Stimulated activated memory B cell treated with anti-CD40 and anti-IgM and Interleukin-4, amounts not matched to agents 10 μg/mL and 1 μg/mL and 100 μg/mL, for 72 hours (primary cell): ENCODE measurements around the gene STON2.

Experiments used
- ATAC-seq: fragments of 150-1000 bp; cut with Tn5 transposase; 2 replicates; pipeline ENCODE4 v1.10.0; 2021
- H3K27ac Mint-ChIP-seq: one replicate; pipeline ENCODE4 v1.8.0; 2022; ENCODE audit warnings: mild to moderate bottlenecking, mixed read lengths
- H3K27me3 Mint-ChIP-seq: one replicate; pipeline ENCODE4 v1.8.0; 2022; ENCODE audit warnings: mixed read lengths
- H3K36me3 Mint-ChIP-seq: one replicate; pipeline ENCODE4 v1.8.0; 2022; ENCODE audit warnings: mixed read lengths
- H3K4me1 Mint-ChIP-seq: one replicate; pipeline ENCODE4 v1.8.0; 2022; ENCODE audit warnings: mixed read lengths
- H3K4me3 Mint-ChIP-seq: one replicate; pipeline ENCODE4 v1.8.0; 2022; ENCODE audit warnings: mild to moderate bottlenecking, moderate library complexity, mixed read lengths
- H3K9me3 Mint-ChIP-seq: one replicate; pipeline ENCODE4 v1.8.0; 2022; ENCODE audit warnings: mixed read lengths

Gene STON2

DNA sequence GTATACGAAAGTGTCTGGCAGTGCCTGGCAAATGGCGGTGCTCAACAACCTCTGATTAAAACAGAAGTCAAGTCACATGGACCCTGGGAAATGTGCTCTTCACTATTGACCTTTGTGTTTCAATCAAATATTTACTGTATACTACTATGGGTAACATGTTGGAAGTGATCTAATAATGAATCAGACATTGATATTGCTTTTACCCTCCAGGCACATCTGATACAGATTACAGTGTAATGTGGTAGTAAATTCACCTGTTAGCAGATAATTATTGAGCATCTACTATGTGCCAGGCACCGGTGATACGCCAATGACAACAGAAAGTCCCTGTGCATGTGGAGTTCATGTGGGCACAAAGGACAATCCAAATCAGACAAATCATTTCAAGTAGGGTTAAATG, 63.1 kb downstream of the STON2 start:
- peaks cover 27% of the 10 kb centered on the region for H3K27me3 Mint-ChIP-seq
- no peaks in the 10 kb centered on the region for H3K4me1 Mint-ChIP-seq
- H3K27ac Mint-ChIP-seq: no peak overlapping the region
- no peak overlapping the region for H3K4me3 Mint-ChIP-seq
- no peaks in the 10 kb centered on the region for H3K36me3 Mint-ChIP-seq
- no peak for ATAC-seq
- H3K9me3 Mint-ChIP-seq: no peaks in the 10 kb centered on the region

DNA sequence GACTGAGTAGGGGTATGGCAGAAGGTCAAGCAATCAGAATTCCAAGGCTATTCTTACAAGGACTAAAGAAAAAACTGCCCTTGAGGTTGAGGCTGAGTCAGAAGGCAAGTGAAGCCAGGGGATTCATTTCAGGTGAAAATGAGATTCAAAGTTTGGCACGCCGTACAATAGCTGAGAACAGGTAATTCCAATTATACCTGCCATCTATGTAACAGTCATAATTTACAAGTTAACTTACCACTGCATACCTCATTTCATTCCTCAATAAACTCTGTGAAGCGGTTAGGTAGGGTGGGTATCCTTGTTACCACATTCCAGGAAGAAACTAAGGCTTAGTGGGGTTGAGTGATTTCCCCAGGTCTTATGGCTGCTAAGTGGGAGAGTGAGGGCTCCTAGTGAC, 64.1 kb downstream of the STON2 start:
- H3K9me3 Mint-ChIP-seq: no peaks in the 10 kb centered on the region
- H3K4me3 Mint-ChIP-seq: no peak overlapping the region
- H3K36me3 Mint-ChIP-seq: no peaks in the 10 kb centered on the region
- H3K4me1 Mint-ChIP-seq: no peaks in the 10 kb centered on the region
- no peak for ATAC-seq
- no peak overlapping the region for H3K27ac Mint-ChIP-seq
- H3K27me3 Mint-ChIP-seq: peaks cover 26% of the 10 kb centered on the region

DNA sequence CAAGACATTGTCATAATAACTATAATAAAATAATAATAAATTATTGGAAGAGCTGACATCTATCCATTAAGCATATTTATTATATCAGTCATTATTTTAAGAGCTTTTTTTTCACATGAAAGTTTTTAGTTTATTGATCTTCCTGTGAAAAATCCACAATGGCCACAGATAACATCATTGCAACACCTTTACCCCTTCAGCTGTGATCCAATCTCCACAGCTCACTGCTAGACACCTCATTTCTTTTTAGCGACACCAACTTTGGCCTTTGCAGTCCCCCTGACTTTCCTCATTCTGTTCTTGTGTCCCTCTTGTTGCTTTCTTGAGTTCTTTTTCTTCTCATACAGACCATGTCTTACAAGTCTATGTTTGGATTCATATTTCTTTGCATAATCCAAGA, 67.4 kb downstream of the STON2 start:
- ATAC-seq: no peak
- Mint-ChIP-seq H3K36me3 (no peaks in the 10 kb centered on the region), H3K27me3 (peaks cover 26% of the 10 kb centered on the region), H3K27ac (no peak overlapping the region), H3K4me3 (no peak overlapping the region), H3K9me3 (no peaks in the 10 kb centered on the region), H3K4me1 (no peaks in the 10 kb centered on the region)

DNA sequence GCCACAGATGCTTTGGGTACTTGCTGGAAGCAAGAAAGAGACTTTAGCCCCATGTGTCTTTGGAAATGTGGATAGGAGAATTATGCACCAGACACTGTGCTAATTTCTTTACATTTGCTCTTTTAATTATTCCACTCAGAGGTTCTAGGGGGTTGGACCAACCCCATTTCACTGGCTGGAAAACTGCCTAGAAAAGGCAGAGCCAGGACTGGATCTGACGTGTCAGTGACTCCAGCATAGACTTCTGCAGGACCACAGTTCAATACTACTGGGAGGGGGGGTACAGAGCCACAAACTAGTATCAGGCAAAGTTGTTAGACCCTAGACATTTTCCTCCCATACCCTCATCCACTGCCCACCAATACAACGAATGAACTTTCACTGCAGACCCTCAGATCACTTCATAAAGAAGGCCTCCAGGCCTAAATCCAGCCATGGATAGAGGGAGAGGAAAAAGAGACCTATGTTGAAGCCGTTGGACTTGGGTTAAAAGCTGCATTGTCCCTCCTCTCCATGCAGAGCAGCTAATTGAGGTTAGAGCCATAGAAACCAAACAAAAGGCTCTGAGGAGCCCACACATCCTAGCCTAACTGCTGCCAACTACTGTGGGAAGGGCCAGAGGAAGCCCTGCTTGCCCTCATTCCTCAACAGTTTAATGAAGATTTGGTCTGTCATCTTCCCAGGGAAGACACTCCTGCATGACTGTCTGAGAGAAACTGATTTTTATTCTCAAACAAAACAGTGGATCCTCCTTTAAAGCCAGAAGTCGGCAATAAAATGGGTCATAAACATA, 68.7 kb downstream of the STON2 start:
- H3K27me3 Mint-ChIP-seq: peaks cover 17% of the 10 kb centered on the region
- no peak for ATAC-seq
- H3K4me1 Mint-ChIP-seq: no peaks in the 10 kb centered on the region
- H3K36me3 Mint-ChIP-seq: no peaks in the 10 kb centered on the region
- no peaks in the 10 kb centered on the region for H3K9me3 Mint-ChIP-seq
- H3K4me3 Mint-ChIP-seq: no peak overlapping the region
- H3K27ac Mint-ChIP-seq: no peak overlapping the region

DNA sequence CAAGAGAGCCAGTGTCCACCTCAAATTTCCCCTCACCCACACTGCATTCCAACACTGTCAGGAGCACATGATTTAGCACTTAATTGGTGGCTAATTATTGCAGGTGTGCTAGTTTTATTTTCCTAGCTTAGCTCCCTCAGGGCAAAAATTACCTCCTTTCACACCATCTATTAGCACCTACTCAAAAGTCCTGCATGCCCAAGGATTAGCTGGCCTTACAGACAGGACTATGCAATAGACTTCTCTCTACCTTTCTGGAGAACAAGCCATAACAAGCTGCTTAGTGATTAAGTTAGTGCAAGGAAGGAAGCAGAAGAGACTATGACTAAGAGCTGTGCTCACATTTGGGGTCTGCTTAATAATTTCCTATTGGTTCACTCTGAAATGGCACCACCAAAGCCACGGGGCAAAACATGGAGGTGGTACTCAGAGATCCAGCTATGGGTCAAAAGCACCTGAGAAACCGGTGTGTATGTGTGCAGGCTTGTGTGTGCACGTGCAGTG, 69.5 kb downstream of the STON2 start:
- Mint-ChIP-seq H3K36me3 (no peaks in the 10 kb centered on the region), H3K27ac (no peak overlapping the region), H3K27me3 (peaks cover 17% of the 10 kb centered on the region), H3K4me1 (no peaks in the 10 kb centered on the region), H3K4me3 (no peak overlapping the region), H3K9me3 (no peaks in the 10 kb centered on the region)
- ATAC-seq: no peak

DNA sequence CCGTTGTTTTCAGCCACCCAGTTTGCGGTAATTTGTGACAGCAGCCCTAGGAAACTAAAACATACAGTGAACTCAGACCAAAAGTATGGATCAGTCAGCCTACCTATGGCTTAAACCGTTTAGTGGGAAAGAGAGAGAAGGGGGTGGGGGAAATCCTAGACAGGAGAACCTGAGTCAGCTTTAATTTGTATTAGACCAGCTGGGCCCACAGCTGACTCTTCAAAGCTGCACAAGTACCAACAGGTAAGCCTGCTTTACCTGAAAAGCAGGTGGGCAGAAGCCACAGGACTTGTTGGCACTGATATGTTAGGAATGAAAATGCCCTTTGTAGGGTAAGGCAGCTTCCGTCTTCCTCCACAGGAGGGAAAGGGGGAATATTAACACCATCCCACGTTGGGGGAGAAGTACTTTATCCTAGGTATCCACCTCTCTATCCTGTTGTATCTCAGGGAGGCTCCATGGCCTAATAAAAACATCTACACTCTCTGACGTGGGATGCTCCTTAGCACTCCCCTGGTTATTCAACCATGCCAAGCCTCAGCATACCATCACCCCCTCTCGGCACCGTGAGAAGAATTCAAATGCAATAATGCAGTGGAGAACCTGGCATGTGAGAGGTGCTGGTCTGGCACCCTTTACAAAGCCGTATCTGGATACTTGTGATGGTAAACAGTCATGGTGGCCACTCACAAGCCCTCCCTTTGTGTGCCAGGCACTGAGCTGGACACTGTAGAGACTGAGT, 70.3 kb downstream of the STON2 start:
- Mint-ChIP-seq H3K9me3 (no peaks in the 10 kb centered on the region), H3K4me3 (no peak overlapping the region), H3K36me3 (no peaks in the 10 kb centered on the region), H3K27me3 (peaks cover 10% of the 10 kb centered on the region), H3K4me1 (no peaks in the 10 kb centered on the region), H3K27ac (no peak overlapping the region)
- ATAC-seq: no peak

DNA sequence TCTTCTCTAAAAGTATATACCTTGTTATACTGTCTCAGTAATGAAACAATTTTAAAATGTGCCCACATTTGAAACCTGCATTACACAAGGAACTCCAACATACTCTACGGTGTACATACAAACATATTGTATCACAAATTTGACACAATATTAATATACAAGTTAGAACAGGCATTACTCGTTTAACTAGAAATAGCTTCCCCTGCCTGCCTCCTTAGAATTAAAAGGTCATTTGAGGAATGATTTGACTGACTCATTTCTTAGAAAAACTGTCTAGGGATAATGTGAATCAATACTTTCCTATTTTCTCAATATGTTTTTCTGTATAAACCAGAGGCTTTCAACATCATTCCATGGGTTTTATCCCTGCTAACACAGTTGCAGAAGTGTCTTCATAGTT, 73.7 kb downstream of the STON2 start:
- no peak for ATAC-seq
- Mint-ChIP-seq H3K36me3 (no peaks in the 10 kb centered on the region), H3K27me3 (peaks cover 23% of the 10 kb centered on the region), H3K27ac (no peak overlapping the region), H3K4me3 (no peak overlapping the region), H3K9me3 (no peaks in the 10 kb centered on the region), H3K4me1 (no peaks in the 10 kb centered on the region)

DNA sequence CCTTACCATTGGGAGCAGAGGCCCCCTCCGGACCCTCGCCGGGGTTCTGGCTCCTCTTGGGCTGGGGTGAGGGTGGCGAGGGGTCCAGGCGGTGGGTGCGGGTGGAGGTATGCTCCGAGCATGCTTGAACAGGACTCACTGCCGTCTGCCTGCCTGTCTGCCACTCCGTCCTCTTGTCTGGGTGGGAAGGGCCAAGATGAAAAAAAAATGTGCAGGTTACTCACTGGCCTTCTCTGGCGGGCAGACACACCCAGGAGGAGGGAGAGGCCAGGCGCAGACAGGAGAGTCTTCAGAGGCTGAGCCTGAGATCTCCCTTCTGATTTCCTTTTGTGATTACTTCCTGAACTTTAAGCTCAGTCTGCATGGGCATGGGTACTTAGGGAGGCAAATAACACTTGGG, 76.1 kb downstream of the STON2 start:
- no peak overlapping the region for H3K4me3 Mint-ChIP-seq
- H3K9me3 Mint-ChIP-seq: no peaks in the 10 kb centered on the region
- ATAC-seq: no peak
- no peaks in the 10 kb centered on the region for H3K36me3 Mint-ChIP-seq
- peaks cover 23% of the 10 kb centered on the region for H3K27me3 Mint-ChIP-seq
- H3K27ac Mint-ChIP-seq: no peak overlapping the region
- H3K4me1 Mint-ChIP-seq: no peaks in the 10 kb centered on the region

DNA sequence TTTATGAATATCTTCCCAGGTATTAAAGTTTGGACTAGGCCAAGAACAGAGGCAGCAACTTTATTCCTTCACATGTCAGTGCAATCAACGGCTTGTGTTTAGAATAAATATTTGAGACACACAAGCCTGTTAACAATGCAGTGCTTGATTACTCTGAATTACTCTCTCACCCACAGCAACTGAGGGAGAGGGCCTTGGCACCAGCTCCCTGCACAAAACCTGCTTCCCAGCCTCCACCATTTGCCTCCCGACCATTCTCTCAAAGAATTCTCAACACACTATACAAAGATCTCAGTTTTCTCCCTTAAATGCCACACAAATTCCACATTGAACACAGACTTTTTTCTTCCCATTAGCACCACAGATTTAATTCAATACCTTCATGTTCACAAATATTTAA, 77.0 kb downstream of the STON2 start:
- Mint-ChIP-seq H3K4me1 (no peaks in the 10 kb centered on the region), H3K9me3 (no peaks in the 10 kb centered on the region), H3K27ac (no peak overlapping the region), H3K4me3 (no peak overlapping the region), H3K27me3 (peaks cover 23% of the 10 kb centered on the region), H3K36me3 (no peaks in the 10 kb centered on the region)
- ATAC-seq: no peak

DNA sequence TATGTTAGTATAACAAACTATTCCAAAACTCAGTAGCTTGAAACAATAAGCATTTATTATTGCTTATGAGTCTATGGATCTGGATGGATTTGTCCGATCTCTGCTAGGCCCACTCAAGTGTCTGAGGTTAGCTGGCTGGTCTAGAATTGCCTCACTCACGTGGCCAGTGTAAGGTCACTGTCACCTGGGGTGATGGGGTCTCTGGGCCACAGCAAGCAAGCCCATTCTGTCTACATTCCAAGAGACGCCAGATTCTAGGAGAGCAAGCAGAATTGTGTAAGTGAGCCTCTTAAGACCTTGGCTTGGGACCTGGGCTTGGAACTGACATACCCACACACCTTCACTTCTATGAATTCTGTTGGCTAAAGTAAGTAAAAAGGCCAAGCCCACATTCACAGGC, 80.2 kb downstream of the STON2 start:
- no peak for ATAC-seq
- Mint-ChIP-seq H3K9me3 (peaks cover 3% of the 10 kb centered on the region), H3K27me3 (peaks cover 15% of the 10 kb centered on the region), H3K27ac (no peak overlapping the region), H3K4me1 (no peaks in the 10 kb centered on the region), H3K36me3 (no peaks in the 10 kb centered on the region), H3K4me3 (no peak overlapping the region)

DNA sequence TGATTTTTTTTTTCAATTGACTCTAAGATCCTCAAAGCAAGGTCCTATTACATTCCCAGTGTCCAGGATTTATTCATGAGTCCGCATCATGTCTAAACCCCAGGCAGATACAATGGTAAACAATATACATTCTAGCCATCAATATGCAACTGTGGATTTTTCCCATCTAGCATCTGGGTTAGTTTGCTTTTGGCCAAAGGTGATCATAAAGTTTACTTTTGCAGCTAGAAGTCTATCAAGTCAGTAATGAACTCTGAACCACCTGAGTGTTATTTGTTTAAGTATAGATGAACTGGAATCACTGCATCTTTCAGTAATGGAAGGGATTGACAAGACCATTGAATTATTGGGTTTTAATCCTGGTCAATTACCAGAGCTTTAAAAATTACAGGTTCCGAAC, 80.8 kb downstream of the STON2 start:
- ATAC-seq: no peak

DNA sequence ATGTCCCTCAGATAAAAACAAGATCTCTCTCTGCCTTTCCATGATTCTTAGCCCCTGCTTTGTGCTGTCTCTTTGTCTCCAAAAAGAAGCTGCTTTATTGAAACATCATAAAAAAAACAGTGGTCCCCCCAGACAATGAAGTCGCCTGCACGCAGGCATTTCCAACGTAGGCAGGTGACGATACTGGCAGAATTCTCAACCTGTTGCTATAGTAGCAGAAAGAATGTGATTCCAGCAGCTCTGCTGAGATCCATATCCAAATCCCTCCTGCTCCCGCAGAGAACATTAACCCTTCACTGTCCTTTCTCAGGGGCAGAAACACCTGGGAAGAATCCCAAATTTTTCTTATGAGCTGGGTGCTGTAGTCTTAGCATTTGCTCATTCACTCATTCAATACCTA, 84.8 kb downstream of the STON2 start:
- Mint-ChIP-seq H3K36me3 (no peaks in the 10 kb centered on the region), H3K9me3 (peaks cover 3% of the 10 kb centered on the region), H3K4me3 (no peak overlapping the region), H3K4me1 (peaks cover 9% of the 10 kb centered on the region), H3K27me3 (peaks cover 26% of the 10 kb centered on the region), H3K27ac (no peak overlapping the region)
- no peak for ATAC-seq

More for the DNA sequence above, 80.8 kb downstream of the STON2 start:
- H3K9me3 Mint-ChIP-seq: peaks cover 3% of the 10 kb centered on the region
- no peaks in the 10 kb centered on the region for H3K36me3 Mint-ChIP-seq
- no peaks in the 10 kb centered on the region for H3K4me1 Mint-ChIP-seq
- H3K27me3 Mint-ChIP-seq: peaks cover 14% of the 10 kb centered on the region
- no peak overlapping the region for H3K27ac Mint-ChIP-seq
- H3K4me3 Mint-ChIP-seq: no peak overlapping the region

DNA sequence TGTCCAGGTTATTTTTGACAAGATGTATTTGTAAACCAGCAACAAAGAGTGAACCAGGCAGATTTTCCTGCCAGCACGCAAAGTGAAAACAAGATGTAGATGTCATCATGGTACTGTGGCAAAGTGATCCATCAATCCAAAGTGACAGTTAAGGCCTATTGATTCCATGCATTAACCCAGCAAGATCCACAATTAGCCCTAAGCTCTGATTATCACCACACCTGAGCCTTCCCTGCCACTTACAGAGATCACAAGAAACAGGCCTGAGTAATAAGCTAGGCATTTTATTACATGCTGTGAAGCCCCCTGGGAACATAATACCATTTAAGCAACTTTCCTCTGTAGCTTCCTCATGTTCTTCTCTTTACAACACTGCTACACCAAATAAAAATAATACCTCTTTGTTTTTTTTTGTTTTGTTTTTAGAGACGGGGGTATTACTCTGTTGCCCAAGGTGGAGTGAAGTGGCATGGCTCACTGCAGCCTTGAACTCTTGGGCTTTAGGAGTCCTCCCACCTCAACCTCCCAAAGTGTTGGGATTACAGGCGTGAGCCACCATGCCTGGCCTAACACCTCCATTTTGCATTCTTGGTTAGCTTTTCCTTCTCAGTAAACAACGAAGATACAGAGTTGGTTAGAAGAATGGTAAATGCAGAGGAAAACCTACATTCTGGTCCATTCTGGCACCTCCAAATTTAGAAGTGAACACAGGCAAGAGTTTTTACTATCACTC, 85.5 kb downstream of the STON2 start:
- Mint-ChIP-seq H3K36me3 (no peaks in the 10 kb centered on the region), H3K4me1 (peaks cover 9% of the 10 kb centered on the region), H3K27me3 (peaks cover 26% of the 10 kb centered on the region), H3K27ac (no peak overlapping the region), H3K9me3 (peaks cover 3% of the 10 kb centered on the region), H3K4me3 (no peak overlapping the region)
- ATAC-seq: no peak

DNA sequence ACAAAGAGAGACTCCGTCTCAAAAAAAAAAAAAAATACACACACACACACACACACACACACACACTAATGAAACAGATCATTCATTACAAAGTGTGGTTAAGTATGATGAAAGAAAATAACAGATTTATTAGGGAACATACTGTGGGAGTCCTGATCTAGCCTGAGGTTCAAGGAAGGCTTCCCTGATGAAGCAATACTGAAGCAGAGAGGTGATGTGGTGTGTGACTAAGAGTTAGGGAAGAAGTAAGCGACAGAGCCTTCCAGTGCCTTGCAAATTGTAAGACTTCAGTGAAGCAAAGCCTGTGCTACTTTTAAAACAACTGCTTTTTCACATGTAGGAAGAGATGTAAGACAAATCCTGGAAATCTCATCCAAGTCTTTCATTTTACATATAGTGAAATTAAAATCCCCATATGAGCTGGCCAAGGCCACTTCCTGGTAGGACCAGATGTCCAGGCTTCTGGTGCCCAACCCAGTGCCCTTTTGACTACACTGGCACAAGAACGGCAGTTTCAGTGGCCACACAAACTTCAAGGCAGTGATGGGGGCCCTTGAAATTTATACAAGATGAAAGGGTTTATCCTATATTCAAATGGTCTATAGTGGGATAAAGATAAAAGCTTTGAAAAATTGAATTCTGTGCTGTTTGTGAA, 86.2 kb downstream of the STON2 start:
- no peak overlapping the region for H3K27ac Mint-ChIP-seq

DNA sequence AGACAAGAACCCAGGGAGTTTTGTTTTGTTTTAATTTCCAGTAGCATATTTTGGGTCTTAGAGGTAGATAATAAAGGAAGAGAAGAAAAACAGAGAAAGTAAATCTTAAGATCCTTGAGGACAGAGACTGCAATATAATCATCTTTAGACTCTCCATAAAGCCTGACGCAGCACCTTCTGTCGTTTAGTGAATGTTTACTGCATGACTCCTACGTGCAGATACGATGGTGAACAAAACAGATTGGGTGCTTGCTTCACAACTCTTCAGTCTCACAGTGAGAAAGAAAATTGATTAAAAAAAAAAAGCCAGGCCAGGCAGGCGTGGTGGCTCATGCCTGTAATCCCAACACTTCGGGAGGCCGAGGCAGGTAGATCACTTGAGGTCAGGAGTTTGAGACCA, 86.9 kb downstream of the STON2 start:
- peaks cover 9% of the 10 kb centered on the region for H3K4me1 Mint-ChIP-seq
- no peaks in the 10 kb centered on the region for H3K36me3 Mint-ChIP-seq
- H3K4me3 Mint-ChIP-seq: no peak overlapping the region
- peaks cover 3% of the 10 kb centered on the region for H3K9me3 Mint-ChIP-seq
- no peak overlapping the region for H3K27ac Mint-ChIP-seq
- peaks cover 26% of the 10 kb centered on the region for H3K27me3 Mint-ChIP-seq
- ATAC-seq: no peak

More for the DNA sequence above, 86.2 kb downstream of the STON2 start:
- no peaks in the 10 kb centered on the region for H3K36me3 Mint-ChIP-seq
- no peak overlapping the region for H3K4me3 Mint-ChIP-seq
- peaks cover 26% of the 10 kb centered on the region for H3K27me3 Mint-ChIP-seq
- H3K4me1 Mint-ChIP-seq: peaks cover 9% of the 10 kb centered on the region
- peaks cover 3% of the 10 kb centered on the region for H3K9me3 Mint-ChIP-seq
- no peak for ATAC-seq
